HCT116 (cell line): ENCODE data around the gene RPS27. TPM values are rescaled to one million over a fixed set of nuclear protein-coding genes. Genes with fewer than 3 reads are reported as not detected.

Experiments used
- ATAC-seq: fragments of 200-7000 bp; cut with Tn5 transposase; 2 replicates; pipeline ENCODE4 v1.9.1; 2020; ENCODE audit warnings: mild to moderate bottlenecking, moderate library complexity
- BruUV-seq: library from RNA; stranded (reverse); fragments of 400-500 nt; replicated peaks from 2 replicates; lab custom pipeline; 2021; lab: Mats Ljungman, UMichigan
- CTCF ChIA-PET: fragments of 300-600 bp; sonication (Branson Sonifier 250); formaldehyde crosslinking; loops from one replicate; lab custom pipeline; 2021; ENCODE audit warnings: antibody characterized with exemption; lab: Charles Lee
- POLR2A ChIA-PET: fragments of 300-600, 350-600 bp; sonication (Branson Sonifier 250); formaldehyde crosslinking; loops from one replicate; lab custom pipeline; 2021; ENCODE audit warnings: antibody characterized with exemption; lab: Charles Lee
- RAD21 ChIA-PET, 2 experiments: fragments of 300-600 bp; sonication (Branson Sonifier 250); formaldehyde crosslinking; loops; one replicate each; lab custom pipeline; 2023; ENCODE audit warnings: low total read pairs in 2 of 2; ENCODE audit not compliant: uncharacterized antibody in 2 of 2, unreplicated experiment in 2 of 2, low non-redundant PET in 1 of 2; lab: Charles Lee
- DNase-seq: peaks from one replicate; pipeline ENCODE4 v3.0.0-alpha.2; 2010; ENCODE audit warnings: low read depth, low spot score
- H2AFZ ChIP-seq: fragments of 200-600 bp; shearing (Covaris generic), sonication (generic); 2 replicates; pipeline ENCODE4 v1.6.1; 2017; ENCODE audit warnings: low read depth, mixed run types, mixed read lengths, antibody characterized with exemption, low read length; ENCODE audit not compliant: poor library complexity, severe bottlenecking
- H3K27ac ChIP-seq: 2 replicates; pipeline ENCODE4 v1.5.1; 2012; ENCODE audit warnings: low read depth, low read length
- H3K27me3 ChIP-seq: fragments of 200-600 bp; sonication (generic); 2 replicates; pipeline ENCODE4 v1.6.1; 2016; ENCODE audit warnings: mixed run types, low read length, mixed read lengths; ENCODE audit not compliant: insufficient read depth
- H3K36me3 ChIP-seq, 2 experiments: fragments of 200-500 bp in 1 of 2; fragments of 200-600 bp in 1 of 2; sonication (Bioruptor generic) in 1 of 2; sonication (generic) in 1 of 2; 2 replicates each; pipeline versions ENCODE4 v1.5.1 to v1.6.1; 2014 to 2016; ENCODE audit warnings: low read length in 2 of 2, inconsistent platforms in 1 of 2, mixed read lengths in 1 of 2, mixed run types in 1 of 2; ENCODE audit not compliant: insufficient read depth in 2 of 2, control insufficient read depth in 1 of 2
- H3K4me1 ChIP-seq, 2 experiments: fragments of 200-600 bp in 1 of 2; sonication (generic) in 1 of 2; 2 replicates each; pipeline versions ENCODE4 v1.5.1 to v1.6.1; 2012 to 2017; ENCODE audit warnings: low read length in 2 of 2, inconsistent platforms in 1 of 2, mild to moderate bottlenecking in 1 of 2, mixed read lengths in 1 of 2, mixed run types in 1 of 2, moderate library complexity in 1 of 2; ENCODE audit not compliant: insufficient read depth in 2 of 2, control insufficient read depth in 1 of 2
- H3K4me2 ChIP-seq: fragments of 200-600 bp; sonication (generic); 2 replicates; pipeline ENCODE4 v1.6.1; 2017; ENCODE audit warnings: mixed run types, low read length, mixed read lengths
- H3K4me3 ChIP-seq, 2 experiments: fragments of 200-600 bp in 1 of 2; sonication (generic) in 1 of 2; replicated peaks in 1 of 2; 2 replicates each; pipeline ENCODE4 v1.5.1; 2011 to 2016; ENCODE audit warnings: low read length in 2 of 2, control low read depth in 1 of 2, low read depth in 1 of 2, mild to moderate bottlenecking in 1 of 2, mixed read lengths in 1 of 2, mixed run types in 1 of 2
- H3K79me2 ChIP-seq: fragments of 200-600 bp; sonication (generic); 2 replicates; pipeline ENCODE4 v1.6.1; 2017; ENCODE audit warnings: mild to moderate bottlenecking, mixed run types, low read length, moderate library complexity, mixed read lengths; ENCODE audit not compliant: insufficient read depth
- H3K9ac ChIP-seq: fragments of 200-600 bp; sonication (generic); 2 replicates; pipeline ENCODE4 v1.6.1; 2016; ENCODE audit warnings: low read length, mixed read lengths
- H3K9me2 ChIP-seq: fragments of 200-600 bp; sonication (generic), shearing (Covaris generic); 2 replicates; pipeline ENCODE4 v1.6.1; 2017; ENCODE audit warnings: mixed run types, mild to moderate bottlenecking, moderate library complexity; ENCODE audit not compliant: insufficient read depth
- H3K9me3 ChIP-seq, 2 experiments: fragments of 200-500 bp in 1 of 2; fragments of 200-600 bp in 1 of 2; sonication (Bioruptor generic) in 1 of 2; sonication (generic) in 1 of 2; 2 replicates each; pipeline ENCODE4 v1.6.1; 2014 to 2017; ENCODE audit warnings: low read length in 2 of 2, mixed read lengths in 2 of 2, inconsistent platforms in 1 of 2, low read depth in 1 of 2, mild to moderate bottlenecking in 1 of 2, mixed run types in 1 of 2, moderate library complexity in 1 of 2; ENCODE audit not compliant: control insufficient read depth in 1 of 2, insufficient read depth in 1 of 2
- H4K20me1 ChIP-seq: fragments of 200-600 bp; sonication (generic), shearing (Covaris generic); 2 replicates; pipeline ENCODE4 v1.6.1; 2017; ENCODE audit warnings: mixed run types, mild to moderate bottlenecking, moderate library complexity; ENCODE audit not compliant: insufficient read depth
- CBX3 ChIP-seq: IDR thresholded peaks from 2 replicates; pipeline ENCODE4 v1.6.1; 2012; ENCODE audit warnings: low read depth
- CEBPB ChIP-seq: IDR thresholded peaks from 2 replicates; pipeline ENCODE4 v1.6.1; 2012; ENCODE audit warnings: low read depth
- EZH2 ChIP-seq: fragments of 200-600 bp; sonication (generic); IDR thresholded peaks from 2 replicates; pipeline ENCODE4 v1.6.1; 2017; ENCODE audit warnings: antibody characterized with exemption, mixed run types
- EZH2phosphoT487 ChIP-seq: fragments of 200-600 bp; IDR thresholded peaks from 2 replicates; pipeline ENCODE4 v1.6.1; 2018; ENCODE audit warnings: antibody characterized with exemption, borderline replicate concordance
- FOSL1 ChIP-seq: IDR thresholded peaks from 2 replicates; pipeline ENCODE4 v1.6.1; 2012; ENCODE audit warnings: low read depth
- POLR2A ChIP-seq: IDR thresholded peaks from 2 replicates; pipeline ENCODE4 v1.7.0; 2011; ENCODE audit warnings: borderline replicate concordance; ENCODE audit not compliant: insufficient read depth, insufficient read length; ENCODE audit errors: extremely low read depth
- POLR2AphosphoS5 ChIP-seq: IDR thresholded peaks from 2 replicates; pipeline ENCODE4 v1.6.1; 2011; ENCODE audit warnings: mild to moderate bottlenecking, low read depth, low read length, moderate library complexity
- REST ChIP-seq: IDR thresholded peaks from 2 replicates; pipeline ENCODE4 v1.6.1; 2012; ENCODE audit warnings: low read depth
- SRF ChIP-seq: IDR thresholded peaks from 2 replicates; pipeline ENCODE4 v1.6.1; 2012; ENCODE audit warnings: low read depth
- YY1 ChIP-seq: IDR thresholded peaks from 2 replicates; pipeline ENCODE4 v1.6.1; 2011; ENCODE audit warnings: low read length, low read depth, moderate library complexity, mild to moderate bottlenecking; ENCODE audit not compliant: insufficient replicate concordance; ENCODE audit errors: extremely low read depth
- ZFX ChIP-seq: fragments of 450-650 bp; IDR thresholded peaks from 2 replicates; pipeline ENCODE4 v1.6.1; 2017
- intact Hi-C: fragments of 100-400 bp; cut with micrococcal nuclease; formaldehyde crosslinking; loops from 2 replicates; pipeline ENCODE4 v1.10.0; 2022
- total RNA-seq: library from RNA; stranded (reverse); gene quantifications from one replicate; pipeline ENCODE4 v1.2.1, GENCODE V29; 2021; ENCODE audit not compliant: unreplicated experiment

RPS27 gene
- total RNA-seq, 1 experiment from 2014 or later, result 1,905 TPM

GRCh38 chr1:153944005-153944826, 46.3 kb upstream of the RPS27 start:
- Histone ChIP-seq H2AFZ (no peak overlapping the region), H3K36me3 (peaks cover 9 to 22% of the 10 kb centered on the region in 2 experiments; a peak in 3 of 4 replicates), H3K4me2 (peak overlapping the region; percentile 90)

More at GRCh38 chr1:153944005-153944826, 46.3 kb upstream of the RPS27 start:
- H3K9me2 ChIP-seq, result no peaks in the 10 kb centered on the region
- H3K27ac ChIP-seq, result no peak overlapping the region
- H3K79me2 ChIP-seq, result peaks cover 24% of the 10 kb centered on the region; the same call in 1 of the 2 replicates
- H3K4me3 ChIP-seq, result no peak overlapping the region
- peak overlapping the region; percentile 95; the same call in 1 of the 2 replicates for H3K9ac ChIP-seq
- no peak for ATAC-seq
- H3K27me3 ChIP-seq, result no peaks in the 10 kb centered on the region
- H4K20me1 ChIP-seq, result no peaks in the 10 kb centered on the region
- peaks cover 6 to 18% of the 10 kb centered on the region in 2 experiments; a peak in 3 of 4 replicates for H3K4me1 ChIP-seq
- no peak for DNase-seq
- TF ChIP-seq POLR2AphosphoS5, result no peak
- no peak for TF ChIP-seq POLR2A
- no peak for TF ChIP-seq EZH2phosphoT487
- TF ChIP-seq CEBPB, result no peak
- no peak for TF ChIP-seq CBX3
- TF ChIP-seq FOSL1, result no peak
- TF ChIP-seq REST, result no peak
- no peak for TF ChIP-seq YY1
- no peak for TF ChIP-seq EZH2
- TF ChIP-seq ZFX, result no peak
- TF ChIP-seq SRF, result no peak
- ChIA-PET RAD21 (no interaction called here), POLR2A (interaction anchor here (1.3 to 1.4 kb wide), 2 partner anchors 13 to 19 kb away, joined by 3 to 4 read pairs; partner anchors contain the start of gene SLC39A1), CTCF (no interaction called here)
- intact Hi-C loops, result no loop called here
- BruUV-seq, result no TSS peak
- no peaks in the 10 kb centered on the region for H3K9me3 ChIP-seq
